ENCODE measurements around the gene PLPPR2.

GRCh38 chr19:11367528-11367927 lies 12.3 kb downstream of the PLPPR2 start:
- TF ChIP-seq POLR2A (IDR thresholded peaks at IDR 0.05) = no peak
- TF ChIP-seq, protein P1, sequence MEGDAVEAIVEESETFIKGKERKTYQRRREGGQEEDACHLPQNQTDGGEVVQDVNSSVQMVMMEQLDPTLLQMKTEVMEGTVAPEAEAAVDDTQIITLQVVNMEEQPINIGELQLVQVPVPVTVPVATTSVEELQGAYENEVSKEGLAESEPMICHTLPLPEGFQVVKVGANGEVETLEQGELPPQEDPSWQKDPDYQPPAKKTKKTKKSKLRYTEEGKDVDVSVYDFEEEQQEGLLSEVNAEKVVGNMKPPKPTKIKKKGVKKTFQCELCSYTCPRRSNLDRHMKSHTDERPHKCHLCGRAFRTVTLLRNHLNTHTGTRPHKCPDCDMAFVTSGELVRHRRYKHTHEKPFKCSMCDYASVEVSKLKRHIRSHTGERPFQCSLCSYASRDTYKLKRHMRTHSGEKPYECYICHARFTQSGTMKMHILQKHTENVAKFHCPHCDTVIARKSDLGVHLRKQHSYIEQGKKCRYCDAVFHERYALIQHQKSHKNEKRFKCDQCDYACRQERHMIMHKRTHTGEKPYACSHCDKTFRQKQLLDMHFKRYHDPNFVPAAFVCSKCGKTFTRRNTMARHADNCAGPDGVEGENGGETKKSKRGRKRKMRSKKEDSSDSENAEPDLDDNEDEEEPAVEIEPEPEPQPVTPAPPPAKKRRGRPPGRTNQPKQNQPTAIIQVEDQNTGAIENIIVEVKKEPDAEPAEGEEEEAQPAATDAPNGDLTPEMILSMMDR (IDR thresholded peaks at IDR 0.05) = no peak
